Activated naive CD8-positive, alpha-beta T cell treated with anti-CD3 and anti-CD28 coated beads, Interleukin-2, amount 10 ng/mL, durations not matched to agents 7 days and 5 days (primary cell): ENCODE measurements around the gene NR2C2. TPM values are rescaled to one million over a fixed set of nuclear protein-coding genes. Genes with fewer than 3 reads are reported as not detected.

Experiments used
- total RNA-seq, 2 experiments: library from RNA; stranded (reverse); gene quantifications; one replicate each; pipeline ENCODE4 v1.2.3, GENCODE V29; 2021

Gene NR2C2
- total RNA-seq, 2 experiments from 2014 or later = 79.7 to 79.8 TPM

Other genes with a start within 250 kb of the NR2C2 start
- under 1 TPM in 1 of 2 experiments, not detected in 1; 0.17 TPM for gene FGD5, start 128.6 kb upstream of the NR2C2 start, total RNA-seq
- gene MRPS25, start 117.7 kb downstream of the NR2C2 start, total RNA-seq = 10 to 100 TPM; 59.3 to 61.1 TPM
- gene RBSN, start 151.6 kb downstream of the NR2C2 start, total RNA-seq = 10 to 100 TPM; 21.3 to 21.8 TPM